Adrenal gland (tissue), 12 donors: Measurements from ENCODE around the gene KBTBD12. TPM values are rescaled to one million over a fixed set of nuclear protein-coding genes. Genes with fewer than 3 reads are reported as not detected.

Source experiments
- DNase-seq, 7 donors: peaks; one replicate each; pipeline ENCODE4 v3.0.0-alpha.2; 2019 to 2020
- H3K27ac ChIP-seq, 5 donors: fragments of 200-600 bp; sonication (generic) in 4 of 5; 1 replicate in 3 of 5; 2 replicates in 2 of 5; pipeline versions ENCODE4 v1.5.1 to v1.8.0; 2016 to 2020; ENCODE audit warnings: mild to moderate bottlenecking in 1 of 5
- H3K27me3 ChIP-seq: fragments of 200-600 bp; 2 replicates; pipeline ENCODE4 v1.8.0; 2021
- H3K36me3 ChIP-seq, 2 donors: fragments of 200-600 bp; replicated peaks in 1 of 2; 1 replicate in 1 of 2; 2 replicates in 1 of 2; pipeline versions ENCODE4 v1.5.1 to v1.8.0; 2018 to 2022
- H3K4me1 ChIP-seq, 2 donors: fragments of 200-600 bp; replicated peaks in 1 of 2; 1 replicate in 1 of 2; 2 replicates in 1 of 2; pipeline versions ENCODE4 v1.5.1 to v1.8.0; 2018 to 2021
- H3K4me3 ChIP-seq, 4 donors: fragments of 200-600 bp; sonication (generic) in 3 of 4; one replicate each; pipeline ENCODE4 v1.5.1; 2016 to 2018
- H3K9me3 ChIP-seq, 3 donors: fragments of 200-600 bp; sonication (generic) in 1 of 3; replicated peaks in 1 of 3; 1 replicate in 2 of 3; 2 replicates in 1 of 3; pipeline versions ENCODE4 v1.5.1 to v1.8.0; 2016 to 2021
- CTCF ChIP-seq, 6 experiments: fragments of 450-650 bp in 4 of 6; fragments of 200-600 bp in 2 of 6; sonication (generic) in 1 of 6; IDR thresholded peaks; 1 replicate in 5 of 6; 2 replicates in 1 of 6; pipeline versions ENCODE4 v1.5.1 to v1.8.0; 2016 to 2021; ENCODE audit warnings: antibody characterized with exemption in 6 of 6, mild to moderate bottlenecking in 2 of 6, moderate library complexity in 1 of 6
- POLR2A ChIP-seq, 2 donors: fragments of 450-650 bp; IDR thresholded peaks; one replicate each; pipeline ENCODE4 v1.6.1; 2017; ENCODE audit warnings: antibody characterized with exemption in 2 of 2, mild to moderate bottlenecking in 2 of 2, moderate library complexity in 1 of 2
- WGBS, 4 donors: extraction: QIAGEN DNeasy Blood & Tissue Kit in 2 of 4; methylation state at CpG; one replicate each; pipeline versions ENCODE4 v1.1.5 to v1.1.7; 2013 to 2017; 5-methylcytosine and 5-hydroxymethylcytosine counted together
- intact Hi-C, 2 donors: fragments of 100-400 bp; cut with DNase I; formaldehyde crosslinking; loops; one replicate each; pipeline versions ENCODE4 v1.14.1 to v1.15.0; 2022 to 2023
- polyA plus RNA-seq, 3 donors: library from polyadenylated mRNA; stranded (reverse); fragments of 200-250 nt in 2 of 3; fragments of 350-450 nt in 1 of 3; fragmentation: Illumina TruSeq in 1 of 3; extraction: RNeasy Lipid Tissue Mini Kit (QIAGEN cat#74804) in 1 of 3; gene quantifications; one replicate each; pipeline ENCODE4 v1.2.3, GENCODE V29; 2013 to 2014
- total RNA-seq, 9 donors: library from RNA; depleted of rRNA in 4 of 9; stranded (reverse); fragments of >200 nt in 4 of 9; fragments of 120-200 nt in 1 of 9; fragmentation: NEBNext Ultra II Directional in 1 of 9; extraction: Animal tissue kit (Norgen Biotek cat#: 25700) in 1 of 9; gene quantifications; one replicate each; pipeline versions ENCODE4 v1.1.0 to v1.2.4, GENCODE V29; 2013 to 2023
- donor health status: healthy with polysubstance abuse.
- donor health status: Bipolar disorder and iron deficiency.
- donor health status: DM: yes; HTN: yes; CAD: no.
- donor health status: DM: no; HTN: no; CAD: no.
- donor health status: DM: no; HTN: no; CAD: no.
- donor health status: DM: yes; HTN: yes; CAD: no.

Gene KBTBD12
- total and polyA plus RNA-seq, 12 donors: 0.07 to 0.95 (median 0.42) TPM

DNA sequence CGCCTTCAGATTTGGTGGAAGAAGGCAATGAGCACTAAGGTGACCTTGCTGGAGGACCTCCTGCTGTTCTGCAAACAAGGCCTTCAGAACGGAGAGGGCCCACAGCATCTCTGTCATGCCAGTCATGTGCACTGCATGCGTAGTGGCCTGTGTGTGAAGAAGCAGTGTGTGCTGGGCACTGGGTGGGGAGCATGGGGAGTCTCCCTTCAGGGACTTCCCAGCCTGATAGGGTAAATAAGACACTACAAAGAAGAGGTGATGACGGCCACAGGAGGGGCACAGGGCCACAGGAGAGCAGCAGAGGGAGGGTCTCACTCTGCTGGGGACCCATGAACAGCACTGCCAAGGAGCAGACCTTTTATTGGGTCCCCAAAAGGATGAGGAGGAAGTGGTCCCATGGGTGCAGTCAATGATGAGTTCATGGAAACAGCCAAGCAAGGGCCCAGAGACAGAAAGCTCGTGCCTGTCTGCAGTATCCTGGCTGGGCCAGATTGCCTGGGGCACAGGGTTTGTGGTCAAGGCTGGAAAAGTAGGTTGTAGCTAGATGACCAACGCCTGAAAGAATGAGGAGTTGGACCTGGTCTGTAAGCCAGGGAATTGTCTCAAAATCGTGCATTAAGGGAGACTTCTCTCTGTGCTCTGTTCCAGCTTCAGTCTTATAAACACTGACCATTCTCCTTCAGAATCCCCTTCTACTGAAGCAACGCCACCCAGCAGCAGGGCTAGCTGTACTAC is 69.4 kb downstream of the KBTBD12 start:
- intact Hi-C loops: no loop called here
- no peaks in the 10 kb centered on the region for H3K4me1 ChIP-seq
- H3K4me3 ChIP-seq: no peak overlapping the region
- 74 to 92% (median 85%) methylated on average over 6 to 8 of the region's 8 CpGs for WGBS, 4 donors
- H3K27ac ChIP-seq: no peak overlapping the region
- H3K27me3 ChIP-seq: no peaks in the 10 kb centered on the region
- TF ChIP-seq POLR2A (IDR thresholded peaks at IDR 0.05) (no peak), CTCF (IDR thresholded peaks at IDR 0.05) (no peak)
- no peak for DNase-seq
- H3K36me3 ChIP-seq: no peaks in the 10 kb centered on the region
- no peaks in the 10 kb centered on the region for H3K9me3 ChIP-seq

- 85 to 89% (median 87%) methylated on average over 3 to 4 of the region's 4 CpGs for WGBS, 4 donors
- TF ChIP-seq POLR2A (IDR thresholded peaks at IDR 0.05): no peak
- no peak for TF ChIP-seq CTCF (IDR thresholded peaks at IDR 0.05)
- no peaks in the 10 kb centered on the region for H3K9me3 ChIP-seq
- no peak overlapping the region for H3K27ac ChIP-seq
- no peaks in the 10 kb centered on the region for H3K27me3 ChIP-seq
- H3K36me3 ChIP-seq: no peaks in the 10 kb centered on the region
- H3K4me1 ChIP-seq: no peaks in the 10 kb centered on the region
- H3K4me3 ChIP-seq: no peak overlapping the region
- intact Hi-C loops: no loop called here
- no peak for DNase-seq
Observed at GRCh38 chr3:127985216-127985615, 70.2 kb downstream of the KBTBD12 start.

DNA sequence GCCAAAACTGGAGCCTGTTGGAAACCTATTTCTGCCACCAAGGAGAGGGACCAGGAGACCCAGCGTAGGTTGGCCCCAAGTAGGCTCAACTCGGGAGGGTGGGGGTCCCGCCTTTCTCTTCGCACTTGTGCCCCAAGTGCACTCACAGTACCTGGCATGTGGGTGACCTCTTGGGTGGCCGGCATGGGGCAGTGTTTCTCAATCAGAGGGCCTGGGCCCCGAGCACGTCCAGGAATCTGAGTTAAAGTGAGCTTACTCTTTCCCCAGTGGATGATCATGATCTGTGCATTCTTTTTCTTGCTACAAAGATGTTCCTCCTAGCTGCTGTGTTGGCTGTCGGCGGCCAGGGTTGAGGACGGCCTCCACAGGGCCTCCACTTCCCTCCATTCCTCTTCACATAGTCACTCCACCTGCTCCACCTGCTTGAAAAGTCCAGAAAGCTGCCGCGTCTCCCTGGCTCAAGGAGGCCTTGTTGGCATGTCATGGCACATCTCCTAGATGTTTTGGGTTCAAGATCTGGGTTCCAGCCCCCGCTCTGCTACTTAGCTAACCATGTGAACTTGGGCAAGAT is 70.7 kb downstream of the KBTBD12 start:
- no peaks in the 10 kb centered on the region for H3K36me3 ChIP-seq
- intact Hi-C loops: no loop called here
- H3K27ac ChIP-seq: no peak overlapping the region
- H3K9me3 ChIP-seq: no peaks in the 10 kb centered on the region
- no peak for TF ChIP-seq CTCF (IDR thresholded peaks at IDR 0.05)
- no peak for TF ChIP-seq POLR2A (IDR thresholded peaks at IDR 0.05)
- DNase-seq: no peak
- 94 to 98% (median 94%) methylated on average over 7 to 13 of the region's 13 CpGs for WGBS, 4 donors
- no peak overlapping the region for H3K4me3 ChIP-seq
- H3K27me3 ChIP-seq: no peaks in the 10 kb centered on the region
- H3K4me1 ChIP-seq: no peaks in the 10 kb centered on the region

GRCh38 chr3:127986803-127987202 is 71.8 kb downstream of the KBTBD12 start:
- H3K36me3 ChIP-seq: no peaks in the 10 kb centered on the region
- no peak overlapping the region for H3K4me3 ChIP-seq
- intact Hi-C loops: no loop called here
- no peaks in the 10 kb centered on the region for H3K4me1 ChIP-seq
- no peaks in the 10 kb centered on the region for H3K27me3 ChIP-seq
- no peak for TF ChIP-seq CTCF (IDR thresholded peaks at IDR 0.05)
- no peak for TF ChIP-seq POLR2A (IDR thresholded peaks at IDR 0.05)
- H3K27ac ChIP-seq: no peak overlapping the region
- no peak for DNase-seq
- WGBS, 4 donors: 86 to 91% (median 90%) methylated on average over 11 of the region's 11 CpGs
- H3K9me3 ChIP-seq: no peaks in the 10 kb centered on the region
